GM12801 (cell line): Measurements from ENCODE around the gene ACVR2B.

Experiments used
- TF ChIP-seq, protein P1 (sequence below): IDR thresholded peaks from one replicate; pipeline ENCODE4 v1.5.1; 2011; ENCODE audit warnings: control low read depth; ENCODE audit not compliant: insufficient read length; ENCODE audit errors: extremely low read depth

Gene ACVR2B

GRCh38 chr3:38479431-38480092, 25.9 kb downstream of the ACVR2B start:
- TF ChIP-seq, protein P1, sequence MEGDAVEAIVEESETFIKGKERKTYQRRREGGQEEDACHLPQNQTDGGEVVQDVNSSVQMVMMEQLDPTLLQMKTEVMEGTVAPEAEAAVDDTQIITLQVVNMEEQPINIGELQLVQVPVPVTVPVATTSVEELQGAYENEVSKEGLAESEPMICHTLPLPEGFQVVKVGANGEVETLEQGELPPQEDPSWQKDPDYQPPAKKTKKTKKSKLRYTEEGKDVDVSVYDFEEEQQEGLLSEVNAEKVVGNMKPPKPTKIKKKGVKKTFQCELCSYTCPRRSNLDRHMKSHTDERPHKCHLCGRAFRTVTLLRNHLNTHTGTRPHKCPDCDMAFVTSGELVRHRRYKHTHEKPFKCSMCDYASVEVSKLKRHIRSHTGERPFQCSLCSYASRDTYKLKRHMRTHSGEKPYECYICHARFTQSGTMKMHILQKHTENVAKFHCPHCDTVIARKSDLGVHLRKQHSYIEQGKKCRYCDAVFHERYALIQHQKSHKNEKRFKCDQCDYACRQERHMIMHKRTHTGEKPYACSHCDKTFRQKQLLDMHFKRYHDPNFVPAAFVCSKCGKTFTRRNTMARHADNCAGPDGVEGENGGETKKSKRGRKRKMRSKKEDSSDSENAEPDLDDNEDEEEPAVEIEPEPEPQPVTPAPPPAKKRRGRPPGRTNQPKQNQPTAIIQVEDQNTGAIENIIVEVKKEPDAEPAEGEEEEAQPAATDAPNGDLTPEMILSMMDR = no peak

GRCh38 chr3:38480093-38480445, 26.4 kb downstream of the ACVR2B start:
- TF ChIP-seq, protein P1 = no peak

DNA sequence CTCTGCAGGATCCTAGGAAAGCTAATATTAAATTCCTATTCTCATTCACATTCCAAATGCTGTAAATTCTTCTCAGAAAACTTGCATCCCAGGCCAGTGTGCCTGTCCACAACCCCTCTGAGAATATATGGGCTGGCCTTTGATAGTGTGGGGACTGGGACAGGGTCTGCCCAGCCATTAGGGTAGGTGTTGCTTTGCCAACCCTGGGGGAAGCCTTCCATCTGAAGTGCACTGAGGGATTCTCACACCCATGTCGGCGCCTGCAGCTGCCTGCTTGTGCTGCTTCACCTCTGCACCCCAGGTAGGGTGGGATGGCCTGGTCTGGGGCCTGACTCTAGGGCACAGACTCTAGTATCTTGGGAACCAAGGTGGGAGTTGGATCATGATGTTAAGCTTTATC, 27.2 kb downstream of the ACVR2B start:
- TF ChIP-seq, protein P1 = no peak

DNA sequence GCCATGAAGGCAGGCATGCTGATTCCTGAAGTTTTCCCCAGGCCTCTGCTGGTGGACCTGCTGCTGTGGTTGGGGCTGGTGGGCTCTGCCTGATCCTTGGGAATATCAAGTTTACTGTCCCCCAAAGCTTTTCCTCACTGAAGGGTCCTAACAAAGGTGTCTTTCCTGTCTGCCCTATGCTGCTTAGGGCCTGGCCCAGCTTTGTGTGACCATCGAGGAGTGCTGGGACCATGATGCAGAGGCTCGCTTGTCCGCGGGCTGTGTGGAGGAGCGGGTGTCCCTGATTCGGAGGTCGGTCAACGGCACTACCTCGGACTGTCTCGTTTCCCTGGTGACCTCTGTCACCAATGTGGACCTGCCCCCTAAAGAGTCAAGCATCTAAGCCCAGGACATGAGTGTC, 29.3 kb downstream of the ACVR2B start:
- TF ChIP-seq, protein P1 = no peak

DNA sequence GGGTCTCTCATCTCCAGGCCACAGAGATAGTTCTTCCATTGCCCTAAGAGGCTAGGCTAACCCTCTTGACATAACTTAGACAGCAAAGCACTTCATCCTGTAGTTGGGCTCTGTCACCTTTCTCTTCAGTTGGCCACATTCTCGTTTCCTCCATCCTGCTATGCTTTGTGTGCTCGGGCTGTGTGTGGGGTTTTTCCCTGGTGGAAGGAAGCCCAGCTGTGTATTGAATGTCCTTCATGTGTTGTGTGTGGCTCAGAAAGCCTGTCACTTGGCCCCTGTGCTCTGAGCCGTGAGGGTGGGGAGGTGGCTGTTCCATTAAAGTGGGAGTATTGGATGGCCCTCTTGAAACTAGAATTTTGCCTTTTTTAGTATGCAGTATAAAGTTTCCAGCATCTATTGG, 33.6 kb downstream of the ACVR2B start:
- TF ChIP-seq, protein P1 = no peak

- TF ChIP-seq, protein P1 = no peak
Observed at GRCh38 chr3:38488949-38489348, 35.3 kb downstream of the ACVR2B start.

- TF ChIP-seq, protein P1 = no peak
Observed at GRCh38 chr3:38489766-38490165, 36.1 kb downstream of the ACVR2B start.
